ENCODE data around the gene LDLRAD3. TPM values are rescaled to one million over a fixed set of nuclear protein-coding genes. Genes with fewer than 3 reads are reported as not detected.

The LDLRAD3 gene
- total RNA-seq, 1 donor from 2014 or later: 39.1 TPM

DNA sequence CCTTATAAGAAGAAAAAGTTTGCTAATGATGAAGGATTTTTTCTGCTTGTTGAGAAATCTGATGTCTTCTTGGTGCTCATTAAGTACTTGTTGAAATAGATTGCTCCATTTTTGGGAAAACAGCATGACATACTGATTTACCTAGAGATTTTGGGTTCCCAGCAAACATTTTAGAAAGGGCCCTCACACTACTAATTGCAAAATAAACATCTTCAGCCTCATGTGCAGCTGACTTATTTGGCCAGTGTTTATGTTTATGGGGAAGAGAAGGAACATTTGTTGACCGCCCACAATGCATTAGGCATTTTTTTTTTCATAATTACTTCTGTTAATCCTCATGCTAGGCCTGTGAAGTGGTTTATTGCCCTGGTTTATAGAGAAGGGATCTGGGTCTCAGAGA lies 40.1 kb downstream of the LDLRAD3 start:
- Mint-ChIP-seq H3K27me3 (ENCODE audit: low read depth) (no peaks in the 10 kb centered on the region), H3K4me3 (no peak overlapping the region), H3K36me3 (peaks cover 15% of the 10 kb centered on the region), H3K27ac (no peak overlapping the region), H3K9me3 (peaks cover 23% of the 10 kb centered on the region), H3K4me1 (peaks cover 1% of the 10 kb centered on the region)
- DNase-seq (ENCODE audit: low spot score in 2 of 2, unreplicated experiment in 2 of 2): no peak
- TF ChIP-seq, protein P1, sequence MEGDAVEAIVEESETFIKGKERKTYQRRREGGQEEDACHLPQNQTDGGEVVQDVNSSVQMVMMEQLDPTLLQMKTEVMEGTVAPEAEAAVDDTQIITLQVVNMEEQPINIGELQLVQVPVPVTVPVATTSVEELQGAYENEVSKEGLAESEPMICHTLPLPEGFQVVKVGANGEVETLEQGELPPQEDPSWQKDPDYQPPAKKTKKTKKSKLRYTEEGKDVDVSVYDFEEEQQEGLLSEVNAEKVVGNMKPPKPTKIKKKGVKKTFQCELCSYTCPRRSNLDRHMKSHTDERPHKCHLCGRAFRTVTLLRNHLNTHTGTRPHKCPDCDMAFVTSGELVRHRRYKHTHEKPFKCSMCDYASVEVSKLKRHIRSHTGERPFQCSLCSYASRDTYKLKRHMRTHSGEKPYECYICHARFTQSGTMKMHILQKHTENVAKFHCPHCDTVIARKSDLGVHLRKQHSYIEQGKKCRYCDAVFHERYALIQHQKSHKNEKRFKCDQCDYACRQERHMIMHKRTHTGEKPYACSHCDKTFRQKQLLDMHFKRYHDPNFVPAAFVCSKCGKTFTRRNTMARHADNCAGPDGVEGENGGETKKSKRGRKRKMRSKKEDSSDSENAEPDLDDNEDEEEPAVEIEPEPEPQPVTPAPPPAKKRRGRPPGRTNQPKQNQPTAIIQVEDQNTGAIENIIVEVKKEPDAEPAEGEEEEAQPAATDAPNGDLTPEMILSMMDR (IDR thresholded peaks at IDR 0.05; ENCODE audit: unreplicated experiment): no peak

DNA sequence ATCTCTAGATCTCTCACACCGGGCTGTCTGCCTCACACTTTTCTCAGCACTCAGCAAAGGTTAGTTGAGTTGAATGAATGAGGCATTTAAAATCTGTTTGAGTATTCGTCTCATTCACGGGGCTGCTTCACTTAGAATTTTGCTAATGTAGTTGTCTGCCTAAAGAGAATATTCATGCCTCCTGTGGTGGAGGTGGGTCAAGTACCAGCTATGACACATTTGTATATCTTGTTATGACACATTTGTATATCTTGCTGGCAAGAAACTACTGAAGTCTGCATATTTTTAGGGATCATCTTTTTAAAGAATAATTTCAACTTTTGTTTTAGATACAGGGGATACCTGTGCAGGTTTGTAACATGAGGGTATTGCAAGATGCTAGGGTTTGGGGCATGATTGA lies 43.1 kb downstream of the LDLRAD3 start:
- no peak overlapping the region for H3K4me3 Mint-ChIP-seq
- H3K4me1 Mint-ChIP-seq: peaks cover 11% of the 10 kb centered on the region
- peaks cover 21% of the 10 kb centered on the region for H3K36me3 Mint-ChIP-seq
- no peak for DNase-seq (ENCODE audit: low spot score in 2 of 2, unreplicated experiment in 2 of 2)
- no peak overlapping the region for H3K27ac Mint-ChIP-seq
- TF ChIP-seq, protein P1 (IDR thresholded peaks at IDR 0.05; ENCODE audit: unreplicated experiment): no peak
- H3K27me3 Mint-ChIP-seq (ENCODE audit: low read depth): no peaks in the 10 kb centered on the region
- H3K9me3 Mint-ChIP-seq: peaks cover 27% of the 10 kb centered on the region

GRCh38 chr11:35990170-35990569 lies 46.3 kb downstream of the LDLRAD3 start:
- H3K9me3 Mint-ChIP-seq: peaks cover 36% of the 10 kb centered on the region
- no peak overlapping the region for H3K4me3 Mint-ChIP-seq
- TF ChIP-seq, protein P1 (IDR thresholded peaks at IDR 0.05; ENCODE audit: unreplicated experiment): no peak
- H3K27me3 Mint-ChIP-seq (ENCODE audit: low read depth): no peaks in the 10 kb centered on the region
- peaks cover 14% of the 10 kb centered on the region for H3K4me1 Mint-ChIP-seq
- no peak overlapping the region for H3K27ac Mint-ChIP-seq
- no peak for DNase-seq (ENCODE audit: low spot score in 2 of 2, unreplicated experiment in 2 of 2)
- peaks cover 28% of the 10 kb centered on the region for H3K36me3 Mint-ChIP-seq

- Mint-ChIP-seq H3K27ac (no peak overlapping the region), H3K4me1 (peaks cover 14% of the 10 kb centered on the region)
- TF ChIP-seq, protein P1 (IDR thresholded peaks at IDR 0.05; ENCODE audit: unreplicated experiment): no peak
These were observed 47.0 kb downstream of the LDLRAD3 start for GRCh38 chr11:35990816-35991215.

GRCh38 chr11:35992548-35992947 lies 48.7 kb downstream of the LDLRAD3 start:
- H3K36me3 Mint-ChIP-seq: peaks cover 37% of the 10 kb centered on the region
- DNase-seq (ENCODE audit: low spot score in 2 of 2, unreplicated experiment in 2 of 2): no peak
- H3K4me3 Mint-ChIP-seq: no peak overlapping the region
- H3K27ac Mint-ChIP-seq: no peak overlapping the region
- H3K9me3 Mint-ChIP-seq: peaks cover 44% of the 10 kb centered on the region
- H3K27me3 Mint-ChIP-seq (ENCODE audit: low read depth): no peaks in the 10 kb centered on the region
- TF ChIP-seq, protein P1 (IDR thresholded peaks at IDR 0.05; ENCODE audit: unreplicated experiment): no peak
- peaks cover 14% of the 10 kb centered on the region for H3K4me1 Mint-ChIP-seq

More at GRCh38 chr11:35990816-35991215, 47.0 kb downstream of the LDLRAD3 start:
- peaks cover 31% of the 10 kb centered on the region for H3K36me3 Mint-ChIP-seq
- no peaks in the 10 kb centered on the region for H3K27me3 Mint-ChIP-seq (ENCODE audit: low read depth)
- DNase-seq (ENCODE audit: low spot score in 2 of 2, unreplicated experiment in 2 of 2): no peak
- no peak overlapping the region for H3K4me3 Mint-ChIP-seq
- H3K9me3 Mint-ChIP-seq: peaks cover 38% of the 10 kb centered on the region

- no peak for DNase-seq (ENCODE audit: low spot score in 2 of 2, unreplicated experiment in 2 of 2)
- Mint-ChIP-seq H3K27me3 (ENCODE audit: low read depth) (no peaks in the 10 kb centered on the region), H3K27ac (no peak overlapping the region), H3K4me1 (peaks cover 27% of the 10 kb centered on the region), H3K9me3 (peaks cover 32% of the 10 kb centered on the region), H3K36me3 (peaks cover 32% of the 10 kb centered on the region), H3K4me3 (no peak overlapping the region)
- TF ChIP-seq, protein P1 (IDR thresholded peaks at IDR 0.05; ENCODE audit: unreplicated experiment): no peak
These were observed 50.6 kb downstream of the LDLRAD3 start for GRCh38 chr11:35994421-35994820.
